A549 (cell line): Measurements from ENCODE around the gene DMC1. TPM values are rescaled to one million over a fixed set of nuclear protein-coding genes. Genes with fewer than 3 reads are reported as not detected.

Experiments
- ATAC-seq, 2 experiments: fragments of 200-7000 bp in 1 of 2; fragments of >200 bp in 1 of 2; cut with Nextera tagmentation in 1 of 2; cut with Tn5 transposase in 1 of 2; 3 replicates each; pipeline versions ENCODE4 v1.8.0 to v1.9.1; 2018 to 2020; ENCODE audit warnings: mild to moderate bottlenecking in 1 of 2, moderate library complexity in 1 of 2
- CTCF ChIA-PET: fragments of 300-600 bp; sonication (Branson Sonifier 250); formaldehyde crosslinking; extraction: SDS; loops from one replicate; lab custom pipeline; 2021; ENCODE audit warnings: antibody characterized with exemption, inconsistent platforms; lab: Yijun Ruan, JAX
- POLR2A ChIA-PET: fragments of 350-600 bp; formaldehyde crosslinking; extraction: SDS; loops from one replicate; lab custom pipeline; 2021; ENCODE audit warnings: antibody characterized with exemption, inconsistent platforms; lab: Yijun Ruan, JAX
- DNase-seq, 2 experiments: peaks; one replicate each; pipeline versions ENCODE4 v3.0.0 to v3.0.0-alpha.2; 2011 to 2016; ENCODE audit warnings: low read depth in 1 of 2, low spot score in 1 of 2
- FAIRE-seq: peaks from 2 replicates; lab custom pipeline; 2011; peaks lifted over from hg19 to GRCh38; lab: Jason Lieb, UNC
- H3K27ac ChIP-seq, 2 experiments: fragments of >200 bp; sonication (Bioruptor Twin); formaldehyde crosslinking; 3 replicates each; pipeline ENCODE4 v1.5.1; 2016 to 2017
- H3K4me1 ChIP-seq: fragments of >200 bp; sonication (Bioruptor Twin); formaldehyde crosslinking; 3 replicates; pipeline ENCODE4 v1.6.1; 2016
- H3K4me2 ChIP-seq: fragments of >200 bp; sonication (Bioruptor Twin); formaldehyde crosslinking; 3 replicates; pipeline ENCODE4 v1.6.1; 2016
- H3K4me3 ChIP-seq: fragments of >200 bp; sonication (Bioruptor Twin); formaldehyde crosslinking; 3 replicates; pipeline ENCODE4 v1.5.1; 2016
- H3K9me3 ChIP-seq: fragments of >200 bp; sonication (Bioruptor Twin); formaldehyde crosslinking; 3 replicates; pipeline ENCODE4 v1.6.1; 2016
- BHLHE40 ChIP-seq: IDR thresholded peaks from 2 replicates; pipeline ENCODE4 v1.6.1; 2012; ENCODE audit warnings: low read depth, low read length, inconsistent platforms
- CBX8 ChIP-seq: fragments of 200-600 bp; sonication (generic); IDR thresholded peaks from 2 replicates; pipeline ENCODE4 v1.6.1; 2016
- CHD2 ChIP-seq: fragments of 150-350 bp; IDR thresholded peaks from 2 replicates; pipeline ENCODE4 v1.6.1; 2014; ENCODE audit warnings: low read length; ENCODE audit not compliant: partially characterized antibody
- CHD4 ChIP-seq: fragments of 200-600 bp; sonication (generic); IDR thresholded peaks from 2 replicates; pipeline ENCODE4 v1.6.1; 2016; ENCODE audit warnings: antibody characterized with exemption, mild to moderate bottlenecking, borderline replicate concordance
- CTCF ChIP-seq: fragments of >200 bp; sonication (Bioruptor Twin); formaldehyde crosslinking; IDR thresholded peaks from 3 replicates; pipeline ENCODE4 v1.5.1; 2016
- FOSL2 ChIP-seq, 2 experiments: fragments of 450-650 bp in 1 of 2; fragments of >200 bp in 1 of 2; sonication (Bioruptor Twin) in 1 of 2; formaldehyde crosslinking; IDR thresholded peaks; 2 replicates each; pipeline versions ENCODE4 v1.5.0 to v1.6.1; 2016 to 2020; ENCODE audit warnings: mild to moderate bottlenecking in 1 of 2, moderate library complexity in 1 of 2
- GATA3 ChIP-seq: IDR thresholded peaks from 2 replicates; pipeline ENCODE4 v1.6.1; 2012; ENCODE audit warnings: borderline replicate concordance
- HES2 ChIP-seq: fragments of >200 bp; sonication (Bioruptor Twin); formaldehyde crosslinking; IDR thresholded peaks from 2 replicates; pipeline ENCODE4 v1.6.1; 2016
- HEYL ChIP-seq: fragments of 250-450 bp; sonication (Bioruptor Pico); IDR thresholded peaks from 2 replicates; pipeline ENCODE4 v1.8.0; 2021; ENCODE audit warnings: mild to moderate bottlenecking, moderate library complexity
- MAFK ChIP-seq: fragments of 450-650 bp; IDR thresholded peaks from 2 replicates; pipeline ENCODE4 v1.6.1; 2014; ENCODE audit not compliant: partially characterized antibody
- MAZ ChIP-seq: fragments of 150-350 bp; IDR thresholded peaks from 2 replicates; pipeline ENCODE4 v1.6.1; 2014; ENCODE audit warnings: antibody characterized with exemption, low read depth, low read length, borderline replicate concordance
- NR3C1 ChIP-seq: fragments of >200 bp; sonication (Bioruptor Twin); formaldehyde crosslinking; IDR thresholded peaks from 3 replicates; pipeline ENCODE4 v1.6.1; 2017
- PHF8 ChIP-seq: fragments of 200-600 bp; sonication (generic); IDR thresholded peaks from 2 replicates; pipeline ENCODE4 v1.6.1; 2016; ENCODE audit warnings: low read depth, mild to moderate bottlenecking, antibody characterized with exemption, moderate library complexity, borderline replicate concordance
- RAD21 ChIP-seq, 2 experiments: fragments of >200 bp in 1 of 2; sonication (Bioruptor Twin) in 1 of 2; formaldehyde crosslinking in 1 of 2; IDR thresholded peaks in 1 of 2; conservative IDR thresholded peaks in 1 of 2; 2 replicates in 1 of 2; 3 replicates in 1 of 2; pipeline ENCODE4 v1.6.1; 2012 to 2018; ENCODE audit warnings: inconsistent platforms in 1 of 2
- RARB ChIP-seq: fragments of 250-450 bp; sonication (Bioruptor Pico); IDR thresholded peaks from 2 replicates; pipeline ENCODE4 v1.8.0; 2021; ENCODE audit warnings: mild to moderate bottlenecking, moderate library complexity
- RFX5 ChIP-seq: fragments of 450-650 bp; IDR thresholded peaks from 2 replicates; pipeline ENCODE4 v1.7.1; 2014; ENCODE audit warnings: antibody characterized with exemption, mild to moderate bottlenecking, moderate library complexity
- RNF2 ChIP-seq: fragments of 200-600 bp; sonication (generic); IDR thresholded peaks from 2 replicates; pipeline ENCODE4 v1.6.1; 2016; ENCODE audit warnings: low read depth, mild to moderate bottlenecking, antibody characterized with exemption, moderate library complexity, borderline replicate concordance
- SREBF2 ChIP-seq: fragments of 450-650 bp; IDR thresholded peaks from 2 replicates; pipeline ENCODE4 v1.6.1; 2014; ENCODE audit warnings: mild to moderate bottlenecking, moderate library complexity
- WGBS: methylation state at CpG from one replicate; pipeline ENCODE4 v1.1.6; 2017; ENCODE audit errors: missing lambda C conversion rate; 5-methylcytosine and 5-hydroxymethylcytosine counted together
- polyA plus RNA-seq, 4 experiments: library from polyadenylated mRNA; depleted of rRNA in 3 of 4; stranded (reverse); fragments of >200 nt; fragmentation: RNase III in 1 of 4; extraction: RNeasy Plus Mini Kit Qiagen cat#74134 plus additional on column Dnase treatment in 1 of 4; gene quantifications; 2 replicates in 3 of 4; 3 replicates in 1 of 4; pipeline ENCODE4 v1.2.3, GENCODE V29; 2011 to 2017
- TF ChIP-seq, protein P1 (sequence below): IDR thresholded peaks from 2 replicates; pipeline ENCODE4 v1.6.1; 2012
- TF ChIP-seq, protein P2 (sequence below): IDR thresholded peaks from 2 replicates; pipeline ENCODE4 v1.6.1; 2012; ENCODE audit warnings: low read depth, borderline replicate concordance

Gene DMC1
- polyA plus RNA-seq, 2 of the 4 experiments (the other 2 are of a cell fraction), result 5.7 to 6.4 TPM

DNA sequence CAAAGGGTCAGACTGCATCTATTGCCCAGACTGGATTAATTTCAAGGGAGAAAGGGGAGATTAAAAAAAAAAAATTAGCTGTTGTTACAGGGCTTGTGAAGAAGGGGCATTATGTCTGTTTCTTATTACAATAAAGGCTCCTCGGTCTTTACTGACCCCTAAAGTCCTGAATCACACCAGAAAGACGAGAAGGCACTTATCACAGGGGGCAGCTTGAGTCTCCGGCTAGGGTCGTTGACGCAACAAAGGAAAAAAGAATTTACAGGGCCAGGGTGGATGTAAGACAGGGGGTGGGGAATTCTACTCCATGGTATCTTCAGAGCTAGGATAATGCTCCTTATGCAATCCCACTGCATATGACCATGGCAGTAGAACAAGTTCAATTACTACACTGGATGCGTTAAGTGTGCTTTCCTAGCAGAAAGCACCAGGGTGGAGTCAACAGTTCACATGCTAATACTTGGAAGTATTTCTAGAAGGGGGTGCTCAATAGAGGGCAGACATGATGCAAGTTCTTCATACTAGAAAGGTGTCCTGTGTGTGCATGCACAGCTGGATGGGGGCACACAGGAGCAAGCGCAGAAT lies 80.3 kb downstream of the DMC1 start:
- H3K4me3 ChIP-seq, result no peak overlapping the region
- ChIA-PET POLR2A (no interaction called here), CTCF (interaction anchor here (1.4 to 1.9 kb wide), 3 partner anchors 9 to 82 kb away, joined by 4 to 6 read pairs (median 4); no protein-coding TSS in a partner anchor)
- ATAC-seq, result no peak
- H3K9me3 ChIP-seq, result no peaks in the 10 kb centered on the region
- peaks cover 35% of the 10 kb centered on the region for H3K4me1 ChIP-seq
- H3K4me2 ChIP-seq, result no peak overlapping the region
- no peak for FAIRE-seq
- no peak for DNase-seq
- peak overlapping the region in 1 of 2 experiments; percentile 55; a peak in 1 of 6 replicates for H3K27ac ChIP-seq
- 92% methylated on average over 7 of the region's 7 CpGs for WGBS
- TF ChIP-seq CHD2, result no peak
- TF ChIP-seq HES2, result no peak
- TF ChIP-seq, all 56 proteins: peak for 0

- ChIA-PET CTCF (interaction anchor here (1.4 to 1.6 kb wide), 2 partner anchors 10 to 13 kb away, joined by 4 read pairs; no protein-coding TSS in a partner anchor), POLR2A (no interaction called here)
- TF ChIP-seq FOSL2 (IDR thresholded peaks at IDR 0.05) (no peak), FOSL2 (CRISPR knock-in tag; IDR thresholded peaks at IDR 0.05) (no peak), PHF8 (no peak), RFX5 (no peak), CHD4 (no peak), MAFK (no peak), RNF2 (no peak), RARB (CRISPR knock-in tag) (no peak), CTCF (no peak), CHD2 (no peak), GATA3 (no peak), MAZ (no peak), BHLHE40 (no peak), SREBF2 (no peak), CBX8 (no peak), HES2 (no peak), NR3C1 (no peak)
- TF ChIP-seq, protein P1, sequence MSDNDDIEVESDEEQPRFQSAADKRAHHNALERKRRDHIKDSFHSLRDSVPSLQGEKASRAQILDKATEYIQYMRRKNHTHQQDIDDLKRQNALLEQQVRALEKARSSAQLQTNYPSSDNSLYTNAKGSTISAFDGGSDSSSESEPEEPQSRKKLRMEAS, result no peak
- 96% methylated on average over 17 of the region's 17 CpGs for WGBS
- no peak for DNase-seq
- no peak for FAIRE-seq
- no peak for ATAC-seq
- no peak overlapping the region for H3K27ac ChIP-seq
- no peak overlapping the region for H3K4me3 ChIP-seq
- H3K4me2 ChIP-seq, result no peak overlapping the region
- H3K4me1 ChIP-seq, result peaks cover 35% of the 10 kb centered on the region
- no peaks in the 10 kb centered on the region for H3K9me3 ChIP-seq
Measured at GRCh38 chr22:38489142-38489541, 80.8 kb downstream of the DMC1 start.

DNA sequence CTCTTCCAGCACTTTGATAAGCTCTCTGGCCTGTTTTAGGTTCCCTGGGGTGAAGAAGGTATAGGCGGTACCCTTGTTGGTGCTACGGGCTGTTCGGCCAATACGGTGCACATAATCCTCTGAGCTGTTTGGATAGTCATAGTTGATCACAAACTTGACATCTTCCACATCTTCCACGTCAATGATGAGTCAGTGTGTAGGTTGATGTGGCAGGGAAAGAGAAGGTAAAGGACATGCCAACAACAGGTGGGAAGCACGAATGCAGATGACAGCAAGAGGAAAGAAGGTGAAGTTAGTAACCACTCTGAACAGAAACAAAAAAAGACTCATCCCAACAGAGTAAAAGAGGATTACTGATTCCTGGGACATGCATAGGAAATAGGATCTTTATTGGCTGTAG lies 82.0 kb downstream of the DMC1 start:
- Histone ChIP-seq H3K27ac (no peak overlapping the region), H3K4me2 (no peak overlapping the region), H3K4me3 (no peak overlapping the region), H3K9me3 (no peaks in the 10 kb centered on the region), H3K4me1 (peaks cover 26% of the 10 kb centered on the region)
- CTCF ChIA-PET, result no interaction called here
- ATAC-seq, result no peak
- 88% methylated on average over 6 of the region's 6 CpGs for WGBS
- POLR2A ChIA-PET, result no interaction called here
- TF ChIP-seq, protein P2, sequence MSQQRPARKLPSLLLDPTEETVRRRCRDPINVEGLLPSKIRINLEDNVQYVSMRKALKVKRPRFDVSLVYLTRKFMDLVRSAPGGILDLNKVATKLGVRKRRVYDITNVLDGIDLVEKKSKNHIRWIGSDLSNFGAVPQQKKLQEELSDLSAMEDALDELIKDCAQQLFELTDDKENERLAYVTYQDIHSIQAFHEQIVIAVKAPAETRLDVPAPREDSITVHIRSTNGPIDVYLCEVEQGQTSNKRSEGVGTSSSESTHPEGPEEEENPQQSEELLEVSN, result no peak
- TF ChIP-seq HEYL (CRISPR knock-in tag), result no peak
- no peak for TF ChIP-seq RAD21 (conservative IDR thresholded peaks at IDR 0.05 in 1 of 2, IDR thresholded peaks at IDR 0.05 in 1 of 2)
- TF ChIP-seq RFX5, result no peak
- FAIRE-seq, result no peak
- no peak for DNase-seq
